Posterior vena cava (tissue), 2 donors: ENCODE data around the gene COTL1. TPM values are rescaled to one million over a fixed set of nuclear protein-coding genes. Genes with fewer than 3 reads are reported as not detected.
"Not testable (repeated sequence)": the region's sequence is repeated elsewhere in the genome, so short reads cannot be mapped to it uniquely, and the experiment has no call there.

Source experiments
- DNase-seq: peaks from one replicate; pipeline ENCODE4 v3.0.0-alpha.2; 2020; ENCODE audit warnings: low spot score
- intact Hi-C, 2 donors: fragments of 100-400 bp; cut with DNase I; formaldehyde crosslinking; loops; one replicate each; pipeline versions ENCODE4 v1.14.1 to v1.14.2; 2022 to 2023
- total RNA-seq, 2 donors: library from RNA; stranded (reverse); fragmentation: NEBNext Ultra II Directional; extraction: Animal tissue kit (Norgen Biotek cat#: 25700); gene quantifications; one replicate each; pipeline ENCODE4 v1.2.1, GENCODE V29; 2021
- donor health status: DM: yes; HTN: yes; CAD: no.
- donor health status: DM: yes; HTN: yes; CAD: no.

The COTL1 gene
- total RNA-seq, 2 donors from 2014 or later: 55.0 to 66.0 TPM

GRCh38 chr16:84563786-84564420, 54.0 kb downstream of the COTL1 start:
- no peak for DNase-seq
- intact Hi-C loops: no loop called here

GRCh38 chr16:84563064-84563715, 54.7 kb downstream of the COTL1 start:
- DNase-seq: no peak
- intact Hi-C loops: no loop called here

GRCh38 chr16:84562174-84562815, 55.6 kb downstream of the COTL1 start:
- intact Hi-C loops: no loop called here
- DNase-seq: no peak

GRCh38 chr16:84561291-84561690, 56.6 kb downstream of the COTL1 start:
- intact Hi-C loops: no loop called here
- no peak for DNase-seq

GRCh38 chr16:84560269-84560668, 57.6 kb downstream of the COTL1 start:
- intact Hi-C loops: no loop called here
- no peak for DNase-seq

GRCh38 chr16:84559311-84559932, 58.5 kb downstream of the COTL1 start:
- no peak for DNase-seq
- intact Hi-C loops: no loop called here

- intact Hi-C loops, DNase-seq: not testable (repeated sequence)
Measured at GRCh38 chr16:84558850-84559249, 59.0 kb downstream of the COTL1 start.

- no peak for DNase-seq
- intact Hi-C loops: no loop called here
Measured at GRCh38 chr16:84557504-84557903, 60.4 kb downstream of the COTL1 start.

GRCh38 chr16:84557059-84557458, 60.8 kb downstream of the COTL1 start:
- intact Hi-C loops: no loop called here
- no peak for DNase-seq

GRCh38 chr16:84555418-84556196, 62.3 kb downstream of the COTL1 start:
- intact Hi-C loops: no loop called here
- no peak for DNase-seq

GRCh38 chr16:84554627-84555328, 63.1 kb downstream of the COTL1 start:
- intact Hi-C loops: no loop called here
- DNase-seq: no peak

- no peak for DNase-seq
- intact Hi-C loops: no loop called here
Measured at GRCh38 chr16:84553873-84554399, 63.9 kb downstream of the COTL1 start.

GRCh38 chr16:84552135-84552534, 65.7 kb downstream of the COTL1 start:
- DNase-seq: no peak

GRCh38 chr16:84550096-84550495, 67.8 kb downstream of the COTL1 start:
- DNase-seq: no peak

More at GRCh38 chr16:84552135-84552534, 65.7 kb downstream of the COTL1 start:
- intact Hi-C loops: no loop called here

GRCh38 chr16:84548971-84549844, 68.7 kb downstream of the COTL1 start:
- no peak for DNase-seq
- intact Hi-C loops: no loop called here

More at GRCh38 chr16:84550096-84550495, 67.8 kb downstream of the COTL1 start:
- intact Hi-C loops: no loop called here

GRCh38 chr16:84548508-84548907, 69.4 kb downstream of the COTL1 start:
- intact Hi-C loops: no loop called here
- no peak for DNase-seq

GRCh38 chr16:84547546-84548061, 70.3 kb downstream of the COTL1 start:
- intact Hi-C loops: no loop called here
- no peak for DNase-seq
